ENCODE results near the gene EML1.

DNA sequence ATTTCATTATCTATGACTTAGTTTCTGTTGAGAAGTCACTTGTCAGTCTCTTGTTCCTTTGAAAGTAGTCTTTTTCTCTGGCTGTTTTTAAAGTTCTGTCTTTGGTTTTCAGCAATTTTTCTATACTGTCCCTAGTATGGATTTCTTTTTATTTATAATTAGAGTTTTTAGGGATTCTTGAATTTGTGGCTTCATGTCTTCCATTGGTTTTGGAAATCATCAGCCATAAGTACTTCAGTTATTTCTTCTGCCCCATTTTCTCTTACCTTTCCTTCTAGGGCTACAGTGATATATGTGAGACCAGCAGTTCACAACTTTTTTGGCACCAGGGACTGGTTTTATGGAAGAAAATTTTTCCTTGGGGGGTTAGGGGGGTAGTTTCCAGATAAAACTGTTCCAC lies 182.0 kb downstream of the EML1 start:
- TF ChIP-seq CTCF (conservative IDR thresholded peaks at IDR 0.05; ENCODE audit: low read depth, low read length) = no peak
- no peak for TF ChIP-seq EZH2 (IDR thresholded peaks at IDR 0.05; ENCODE audit: low read length, unreplicated experiment)
- no peak for TF ChIP-seq EZH2phosphoT487 (IDR thresholded peaks at IDR 0.05; ENCODE audit: borderline replicate concordance, low read length)

All from PC-3 (cell line).